GM18873 (cell line): ENCODE data around the gene BAMBI.

Experiments used
- ATAC-seq: cut with Tn5 transposase; IDR thresholded peaks from one replicate; pipeline ENCODE4 v1.9.1; 2021; ENCODE audit warnings: mild to moderate bottlenecking, moderate library complexity, moderate number of reproducible peaks; ENCODE audit not compliant: unreplicated experiment, low FRiP score

BAMBI gene

DNA sequence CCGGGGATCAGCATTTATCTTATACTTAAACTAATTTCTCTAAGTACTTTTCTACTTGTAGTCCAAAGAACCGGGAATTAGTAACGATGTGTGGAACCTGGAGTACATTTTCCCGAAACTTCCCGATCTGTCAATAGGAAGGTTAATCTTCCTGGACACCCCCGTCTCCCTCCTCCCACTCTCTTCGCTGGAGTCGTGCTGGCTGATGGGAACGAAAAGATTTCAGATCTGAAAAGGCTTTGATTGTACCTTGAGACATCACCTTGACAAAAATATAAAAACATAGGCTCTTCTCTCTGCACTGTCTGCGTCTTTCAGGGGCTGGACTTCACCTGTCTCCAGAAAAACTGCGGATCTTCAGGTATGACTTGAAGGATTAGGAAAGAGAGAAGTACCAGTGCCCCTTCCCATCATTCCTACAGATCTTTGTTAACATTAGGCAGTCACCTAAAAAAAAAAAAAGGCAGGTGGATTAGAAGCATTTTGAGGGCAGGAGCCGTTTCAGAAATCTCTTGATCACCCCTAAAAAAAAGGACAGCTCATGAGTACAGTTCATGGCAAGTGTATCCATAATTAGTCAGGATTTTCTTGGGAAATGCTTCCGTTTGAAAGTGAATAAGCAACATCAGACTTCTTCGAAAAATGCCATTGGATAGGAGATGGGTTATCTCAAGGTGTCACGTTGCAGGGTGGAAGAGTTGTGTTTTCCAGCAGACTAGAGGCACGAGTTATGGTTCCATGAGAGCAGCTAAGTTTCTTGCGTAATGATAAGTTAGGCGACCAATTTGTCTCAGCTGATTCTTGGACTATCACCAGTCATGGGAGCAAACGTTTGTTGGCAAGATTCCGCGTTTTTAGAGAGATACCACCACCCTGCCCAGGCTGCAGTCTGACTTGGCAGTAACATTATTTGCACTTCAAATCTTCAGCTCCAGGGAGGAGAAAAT lies 7.8 kb upstream of the BAMBI start:
- no peak for ATAC-seq

DNA sequence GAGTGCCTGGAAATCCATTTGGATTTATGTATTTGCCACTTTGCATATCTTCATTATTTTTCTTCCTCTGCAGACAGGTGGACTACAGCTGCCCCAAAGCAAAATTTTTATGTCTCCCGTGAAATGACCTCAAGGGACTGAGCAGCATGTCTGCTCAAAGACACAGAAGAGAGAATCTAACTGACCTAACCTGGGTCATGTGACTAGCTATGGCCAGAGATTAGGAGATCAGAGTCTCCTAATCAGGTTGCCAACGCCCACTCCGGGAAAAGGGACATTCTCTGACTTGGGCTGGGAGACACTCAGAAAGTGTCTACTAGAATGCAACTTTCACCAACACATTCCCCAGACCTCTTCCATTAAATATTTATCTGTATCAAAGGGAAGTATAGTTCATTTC lies 2.5 kb upstream of the BAMBI start:
- no peak for ATAC-seq

DNA sequence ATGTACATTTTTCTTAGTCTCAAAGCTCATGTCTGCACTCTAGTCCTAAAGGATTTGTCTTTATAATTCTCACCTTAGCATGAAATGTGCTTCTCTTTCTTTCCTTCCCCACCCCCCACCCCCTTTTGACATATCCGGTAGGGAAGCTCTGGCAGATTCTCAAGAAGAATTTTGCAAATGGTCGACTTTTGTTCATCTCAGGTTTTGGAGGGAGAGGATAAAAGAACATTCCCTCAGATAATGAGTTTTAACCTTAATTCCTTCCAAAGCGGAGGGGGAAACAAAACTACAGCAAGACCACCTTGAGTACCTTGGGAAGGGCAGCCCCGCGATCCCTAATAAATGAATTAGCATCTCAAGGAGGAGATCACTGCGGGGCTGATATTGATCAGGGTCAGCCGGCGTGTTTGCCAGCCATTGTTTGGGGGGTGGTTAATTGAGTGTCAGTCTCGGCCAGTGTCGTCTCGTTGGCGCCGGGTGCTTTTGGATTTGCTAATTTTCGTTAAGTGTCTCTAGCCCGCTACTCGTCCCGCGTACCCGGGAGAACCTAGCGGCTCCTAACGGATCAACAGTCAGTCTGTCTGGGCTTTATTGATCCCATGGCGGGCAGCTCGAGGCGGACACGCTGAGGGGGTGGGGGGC lies 874 bp upstream of the BAMBI start:
- no peak for ATAC-seq

DNA sequence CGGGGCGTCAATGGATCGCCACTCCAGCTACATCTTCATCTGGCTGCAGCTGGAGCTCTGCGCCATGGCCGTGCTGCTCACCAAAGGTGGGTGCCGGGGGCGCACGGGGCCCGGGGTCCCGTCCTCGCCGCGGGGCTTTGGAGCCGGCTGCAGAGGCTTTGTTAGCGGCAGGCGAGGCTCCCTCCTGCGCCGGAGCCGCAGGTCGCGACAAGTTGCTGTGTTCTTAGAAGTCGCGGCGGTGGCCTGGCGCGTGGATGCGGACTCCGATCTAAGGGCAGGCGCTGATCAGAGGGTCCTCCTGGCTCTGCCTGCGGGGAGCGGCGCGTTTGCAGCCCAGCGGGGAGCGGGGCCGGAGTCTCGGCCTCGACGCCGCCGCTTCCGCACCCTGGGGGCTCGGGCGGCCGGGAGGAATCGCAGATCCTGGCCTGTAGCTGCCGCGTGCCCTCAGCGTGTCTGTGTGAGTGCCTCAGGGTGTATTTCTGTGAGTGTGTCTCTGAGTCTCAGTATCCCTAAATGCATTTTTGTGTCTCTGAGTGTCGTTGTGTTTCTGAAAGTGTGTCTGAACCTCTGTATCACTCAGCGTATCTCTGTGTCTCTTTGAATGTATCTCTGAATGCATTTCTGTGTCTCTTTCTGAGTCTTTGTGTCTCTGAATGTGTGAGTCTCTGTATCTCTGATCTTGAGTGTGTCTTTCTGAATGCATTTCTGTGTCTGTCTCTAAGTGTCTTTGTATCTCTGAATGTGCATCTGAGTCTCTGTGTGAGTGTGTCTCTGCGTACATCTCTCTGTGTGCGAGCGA lies 766 bp downstream of the BAMBI start:
- ATAC-seq: peak; percentile 15

DNA sequence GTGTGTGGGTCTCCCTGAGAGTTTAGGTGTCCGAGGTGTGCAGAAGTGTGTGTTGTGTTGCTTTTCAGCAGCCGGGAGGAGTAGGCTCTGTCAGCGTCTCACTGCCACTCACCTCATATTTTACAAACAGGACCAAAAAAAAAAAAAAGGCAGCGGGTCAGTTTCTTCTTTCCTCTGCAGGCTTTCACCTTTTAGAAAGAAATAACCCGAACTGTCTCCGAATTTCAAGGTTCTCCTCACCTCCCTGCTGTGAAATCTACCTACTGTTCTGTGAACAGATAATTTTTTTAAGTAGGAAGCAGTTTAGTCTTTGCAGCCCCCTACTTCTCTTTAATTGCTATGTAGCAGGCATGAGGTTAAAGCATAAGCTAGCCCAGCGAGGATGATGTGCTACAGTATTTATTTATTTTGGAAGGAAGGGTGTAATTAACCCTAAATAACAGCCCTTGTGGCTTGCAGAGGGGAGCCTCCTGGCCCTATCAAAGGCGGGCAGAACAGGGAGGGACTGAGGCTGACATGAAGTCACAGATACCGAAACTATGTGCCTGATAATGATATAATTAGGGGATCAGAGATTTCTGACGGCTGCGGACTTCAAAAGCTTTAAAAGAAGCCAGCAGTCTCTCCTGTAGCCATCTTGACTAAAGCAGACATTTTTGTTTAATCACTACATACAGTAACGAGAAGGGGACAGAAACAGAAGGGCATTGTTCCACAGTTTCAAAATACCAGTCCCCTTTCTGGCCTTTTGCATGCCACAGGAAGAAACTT lies 1.6 kb downstream of the BAMBI start:
- no peak for ATAC-seq

DNA sequence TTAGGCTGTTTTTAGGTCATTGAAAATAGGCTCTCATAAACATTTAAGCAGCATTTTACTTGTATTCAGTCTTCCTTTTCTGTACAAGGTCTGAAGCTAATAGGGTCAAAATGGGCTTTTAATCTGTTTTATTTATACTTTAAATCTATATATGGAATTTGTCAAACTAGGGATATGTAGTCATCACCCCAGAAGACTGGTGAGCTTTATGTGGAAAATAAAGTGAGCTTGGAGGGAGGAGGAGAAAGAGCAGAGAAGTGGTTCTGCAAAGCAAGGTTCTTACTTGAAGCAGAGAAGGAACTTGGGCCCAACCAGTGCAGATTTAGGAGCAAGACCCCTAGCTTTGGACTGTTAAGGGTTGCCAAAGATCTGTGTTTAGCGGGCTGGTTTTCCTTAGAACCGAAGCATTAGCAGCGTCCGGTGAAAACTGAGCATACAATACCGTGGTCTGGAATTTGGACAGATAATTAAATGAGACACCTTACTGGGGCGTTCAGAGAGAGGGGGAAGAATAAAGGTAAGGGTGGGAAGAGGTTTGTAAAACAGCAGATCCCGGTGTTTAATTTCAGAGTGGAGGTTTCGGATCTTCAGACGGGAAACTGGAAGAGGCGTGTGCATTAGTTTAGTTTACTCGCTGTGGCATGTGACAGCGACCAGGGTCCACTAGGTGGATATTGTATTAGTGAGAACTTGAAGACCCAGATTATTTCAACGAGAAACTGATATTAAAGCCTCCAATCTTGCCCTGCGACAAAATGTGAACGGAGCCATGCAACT lies 2.4 kb downstream of the BAMBI start:
- no peak for ATAC-seq

DNA sequence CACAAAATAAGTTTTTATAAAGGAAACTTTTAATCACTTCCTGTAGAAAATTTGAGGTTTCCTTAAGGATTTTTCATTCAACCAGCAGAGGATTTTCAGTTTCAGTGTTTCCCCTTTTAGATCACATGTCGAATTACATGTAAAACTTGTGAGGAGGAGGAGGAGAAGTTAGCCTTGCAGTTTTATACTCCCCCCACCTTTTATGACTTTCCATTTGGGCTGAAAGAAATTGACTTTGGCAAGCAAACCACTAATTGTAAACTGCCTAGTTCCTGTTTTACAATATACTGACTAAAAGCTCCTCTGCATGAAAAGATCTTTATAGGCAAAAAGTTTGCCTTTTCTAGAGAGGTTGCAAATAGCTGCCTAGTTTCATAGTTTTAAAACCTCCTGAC lies 3.0 kb downstream of the BAMBI start:
- no peak for ATAC-seq

DNA sequence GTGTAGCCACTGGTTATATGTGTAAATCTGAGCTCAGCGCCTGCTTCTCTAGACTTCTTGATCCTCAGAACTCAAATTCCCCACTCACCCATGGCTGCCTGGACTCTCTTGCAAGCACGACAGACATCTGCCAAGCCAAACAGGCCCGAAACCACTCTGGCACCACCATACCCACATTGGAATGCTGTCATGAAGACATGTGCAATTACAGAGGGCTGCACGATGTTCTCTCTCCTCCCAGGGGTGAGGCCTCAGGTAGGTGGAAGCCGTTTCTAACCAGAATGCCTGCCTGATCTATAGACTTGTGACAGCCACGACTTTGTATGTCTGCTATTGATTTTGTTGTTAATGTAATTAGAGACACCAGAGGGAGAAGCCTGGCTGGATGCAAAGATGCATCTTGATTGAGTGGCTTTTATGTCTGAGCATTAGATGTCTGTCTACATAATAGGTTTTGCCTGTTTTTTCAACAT lies 4.0 kb downstream of the BAMBI start:
- ATAC-seq: no peak

DNA sequence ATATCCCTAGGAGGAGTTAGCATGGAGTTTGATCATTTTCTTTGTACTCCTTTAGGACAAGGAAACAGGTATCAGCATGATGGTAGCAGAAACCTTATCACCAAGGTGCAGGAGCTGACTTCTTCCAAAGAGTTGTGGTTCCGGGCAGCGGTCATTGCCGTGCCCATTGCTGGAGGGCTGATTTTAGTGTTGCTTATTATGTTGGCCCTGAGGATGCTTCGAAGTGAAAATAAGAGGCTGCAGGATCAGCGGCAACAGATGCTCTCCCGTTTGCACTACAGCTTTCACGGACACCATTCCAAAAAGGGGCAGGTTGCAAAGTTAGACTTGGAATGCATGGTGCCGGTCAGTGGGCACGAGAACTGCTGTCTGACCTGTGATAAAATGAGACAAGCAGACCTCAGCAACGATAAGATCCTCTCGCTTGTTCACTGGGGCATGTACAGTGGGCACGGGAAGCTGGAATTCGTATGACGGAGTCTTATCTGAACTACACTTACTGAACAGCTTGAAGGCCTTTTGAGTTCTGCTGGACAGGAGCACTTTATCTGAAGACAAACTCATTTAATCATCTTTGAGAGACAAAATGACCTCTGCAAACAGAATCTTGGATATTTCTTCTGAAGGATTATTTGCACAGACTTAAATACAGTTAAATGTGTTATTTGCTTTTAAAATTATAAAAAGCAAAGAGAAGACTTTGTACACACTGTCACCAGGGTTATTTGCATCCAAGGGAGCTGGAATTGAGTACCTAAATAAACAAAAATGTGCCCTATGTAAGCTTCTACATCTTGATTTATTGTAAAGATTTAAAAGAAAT lies 4.8 kb downstream of the BAMBI start:
- no peak for ATAC-seq

DNA sequence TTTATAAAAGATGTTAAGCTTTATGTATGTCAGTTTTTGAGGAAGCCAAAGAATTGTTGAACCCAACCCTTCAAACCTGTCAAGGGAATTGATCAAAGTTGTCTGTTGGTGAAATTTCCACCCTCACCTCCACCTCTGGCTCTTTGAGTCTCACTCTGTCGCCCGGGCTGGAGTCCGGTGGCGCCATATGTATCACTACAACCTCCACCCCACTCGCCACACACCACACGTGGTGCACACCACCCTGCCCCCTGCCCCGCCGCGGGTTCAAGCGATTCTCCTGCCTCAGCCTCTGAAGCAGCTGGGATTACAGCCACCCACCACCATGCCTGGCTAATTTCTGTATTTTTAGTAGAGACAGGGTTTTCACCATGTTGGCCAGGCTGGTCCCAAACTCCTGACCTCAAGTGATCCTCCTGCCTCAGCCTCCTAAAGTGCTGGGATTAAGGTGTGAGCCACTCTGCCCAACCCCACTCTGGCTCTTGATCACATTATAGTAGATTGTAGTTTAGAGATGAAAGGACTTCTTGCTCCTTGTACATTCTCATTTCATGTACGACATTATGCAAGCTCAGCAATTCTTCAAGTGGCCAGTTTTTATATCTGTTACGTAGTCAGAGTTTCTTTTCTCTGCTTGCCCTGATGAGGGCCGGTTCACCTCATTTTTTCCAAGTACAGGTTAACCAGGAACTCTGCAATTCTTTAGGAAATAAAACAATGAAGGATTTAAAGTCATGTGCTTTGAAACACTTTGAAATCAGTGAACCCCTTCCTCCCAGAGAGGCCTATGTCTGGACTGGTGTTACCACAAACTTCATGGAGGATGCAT lies 7.0 kb downstream of the BAMBI start:
- no peak for ATAC-seq

DNA sequence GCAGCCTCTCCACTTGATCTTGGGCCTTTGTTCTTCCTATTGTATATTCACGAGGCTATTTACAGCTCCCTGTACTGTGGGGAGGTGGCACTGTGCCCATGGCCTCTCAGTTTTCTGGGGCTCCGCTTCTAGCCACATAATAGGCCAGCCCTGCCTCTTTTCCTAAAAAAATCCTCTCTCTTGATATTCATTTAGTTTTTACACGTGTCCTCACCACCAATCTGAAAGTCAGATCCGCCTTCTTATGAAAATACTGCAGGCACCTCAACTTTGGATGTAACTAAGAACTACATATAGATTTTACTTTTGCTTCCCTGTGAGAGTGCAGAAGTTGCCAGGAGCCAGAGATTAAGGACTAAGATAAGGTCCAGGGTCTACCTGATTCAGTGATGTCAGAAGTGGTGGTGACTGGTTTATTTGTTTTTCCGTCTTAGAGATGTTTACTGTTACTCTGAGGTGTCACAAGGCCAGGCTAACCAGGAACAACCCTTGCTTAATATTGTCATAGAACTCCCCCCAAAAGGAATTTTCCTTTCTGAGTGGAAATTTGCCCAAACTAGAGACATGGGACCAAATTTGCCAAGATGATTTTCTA lies 7.8 kb downstream of the BAMBI start:
- no peak for ATAC-seq

DNA sequence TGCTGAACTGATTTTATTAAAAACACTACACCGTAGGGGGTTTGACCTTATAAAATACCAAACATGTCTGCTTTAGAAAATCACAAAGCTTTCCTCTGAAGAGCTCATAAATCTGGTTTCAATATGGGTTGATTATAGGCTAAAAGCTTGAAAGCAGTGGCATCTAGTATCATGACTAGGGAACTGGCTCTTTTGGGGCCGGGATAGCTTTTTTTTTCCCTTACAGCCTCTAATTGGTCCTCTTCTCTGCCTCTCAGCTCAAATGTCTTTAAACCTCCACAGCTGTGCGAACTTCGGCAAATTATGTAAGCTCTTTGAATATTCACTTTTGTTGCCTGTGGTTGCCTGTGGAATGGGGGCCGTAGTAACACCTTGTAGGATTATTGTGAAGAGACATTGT lies 8.4 kb downstream of the BAMBI start:
- ATAC-seq: no peak

DNA sequence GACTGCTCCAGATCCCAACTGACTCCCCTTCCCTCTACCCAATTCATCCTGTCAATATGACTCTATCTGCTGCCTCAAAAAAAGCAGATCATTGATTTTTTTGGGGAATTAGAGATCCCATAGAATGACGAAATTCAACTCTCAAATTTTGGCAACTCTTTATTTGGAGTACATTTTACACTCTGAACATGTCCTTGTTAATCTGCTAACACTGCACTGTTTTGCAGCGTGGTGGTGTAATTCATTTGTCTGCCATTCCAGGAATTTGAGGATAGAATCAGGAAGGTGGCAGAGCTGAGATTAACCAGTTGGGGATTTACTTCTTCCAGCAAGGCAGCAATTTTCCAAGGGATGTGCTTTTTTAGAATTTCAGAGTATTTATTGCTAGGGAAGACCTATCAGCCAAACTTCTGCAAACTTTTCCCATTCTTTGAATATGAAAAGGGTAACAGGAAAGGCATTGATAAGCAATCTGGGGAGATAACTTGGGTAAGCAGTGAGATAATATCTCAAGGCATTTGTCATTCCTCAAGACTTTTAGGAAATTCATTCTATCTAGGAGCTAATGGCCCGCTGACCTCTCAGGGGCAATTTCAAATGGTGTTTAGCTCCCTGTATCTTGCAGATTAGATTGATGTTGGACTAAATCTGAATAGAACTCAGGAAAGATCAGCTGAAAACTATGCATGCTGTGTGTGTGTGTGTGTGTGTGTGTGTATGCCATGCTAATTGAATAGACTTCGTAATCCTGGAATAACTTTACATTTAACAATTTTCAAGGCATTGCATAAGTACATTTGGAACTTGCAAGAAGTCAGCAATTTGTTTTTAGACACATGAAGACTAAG lies 9.7 kb downstream of the BAMBI start:
- no peak for ATAC-seq

DNA sequence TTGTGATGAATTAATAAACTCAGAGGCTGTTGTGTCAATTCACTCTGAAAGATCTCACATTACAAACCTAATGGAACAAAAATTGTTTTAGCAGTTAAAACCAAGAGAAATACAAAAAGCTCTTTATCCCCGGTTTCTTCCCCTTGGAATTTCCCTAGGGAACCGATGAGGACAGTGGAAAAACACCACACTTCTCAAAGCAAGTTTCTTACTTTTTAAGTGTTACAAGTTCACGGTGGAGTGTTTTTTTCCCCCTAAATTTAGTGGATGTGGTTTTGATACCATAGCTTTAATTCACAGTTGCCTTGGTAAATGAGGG lies 10.3 kb downstream of the BAMBI start:
- ATAC-seq: no peak

DNA sequence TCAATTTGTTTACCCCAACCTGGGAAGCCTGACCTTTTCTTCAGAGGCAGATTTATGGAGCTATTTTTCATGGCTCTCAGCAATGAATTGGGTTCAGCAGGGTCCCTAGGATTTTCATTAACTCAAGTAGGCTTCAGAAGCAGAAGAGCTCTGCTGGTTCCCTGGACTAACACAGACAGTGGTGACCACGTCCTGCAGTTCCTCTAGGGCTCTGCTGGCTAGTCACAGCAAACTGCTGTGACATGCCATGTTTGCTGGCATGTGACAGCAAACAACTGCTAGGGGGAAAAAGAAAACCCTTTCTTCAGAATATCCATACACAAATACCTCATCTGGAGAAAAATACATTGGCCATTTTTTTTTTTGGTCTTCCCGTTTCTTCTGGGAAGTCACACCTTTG lies 13.2 kb downstream of the BAMBI start:
- no peak for ATAC-seq

DNA sequence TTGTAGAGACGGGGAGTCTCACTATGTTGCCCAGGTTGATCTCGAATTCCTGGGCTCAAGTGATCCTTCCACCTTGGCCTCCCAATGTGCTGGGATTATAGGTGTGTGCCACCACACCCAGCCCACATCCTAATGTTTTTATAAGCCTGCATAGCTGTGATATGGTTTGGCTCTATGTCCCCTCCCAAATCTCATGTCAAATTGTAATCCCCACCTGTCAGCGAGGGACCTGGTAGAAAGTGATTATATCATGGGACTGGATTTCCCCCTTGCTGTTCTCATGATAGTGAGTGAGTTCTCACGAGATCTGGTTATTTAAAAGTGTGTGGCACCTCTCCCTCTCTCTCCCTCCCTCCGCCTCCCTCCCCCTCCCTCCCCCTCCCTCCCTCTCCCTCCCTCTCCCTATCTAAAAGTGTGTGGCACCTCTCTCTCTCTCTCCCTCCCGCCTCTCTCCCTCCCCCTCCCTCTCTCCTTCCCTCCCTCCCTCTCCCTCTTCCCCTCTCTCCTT lies 13.9 kb downstream of the BAMBI start:
- no peak for ATAC-seq

DNA sequence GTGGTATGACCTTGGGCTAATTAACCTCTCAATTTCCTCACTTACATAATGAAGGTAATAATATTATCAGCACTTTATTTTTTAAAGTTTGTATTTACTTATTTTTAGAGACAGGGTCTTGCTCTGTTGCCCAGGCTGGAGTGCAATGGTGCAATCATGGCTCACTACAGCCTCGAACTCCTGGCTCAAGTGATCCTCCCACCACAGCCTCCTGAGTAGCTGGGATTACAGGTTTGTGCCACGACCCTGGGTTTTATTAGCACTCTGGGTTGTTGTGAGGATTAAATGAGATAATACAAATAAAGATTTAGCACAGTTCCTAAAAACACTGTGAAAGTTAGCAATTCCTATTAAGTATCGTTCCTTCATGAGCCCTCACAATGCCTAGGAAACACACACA lies 14.7 kb downstream of the BAMBI start:
- no peak for ATAC-seq
